Neural progenitor cell (in vitro differentiated cells): ENCODE data around the gene RIC1. TPM values are rescaled to one million over a fixed set of nuclear protein-coding genes. Genes with fewer than 3 reads are reported as not detected.

Source experiments
- DNase-seq: peaks from one replicate; pipeline ENCODE4 v3.0.0-alpha.2; 2016; ENCODE audit warnings: low spot score
- H2AFZ ChIP-seq: fragments of 200-600 bp; sonication (generic); replicated peaks from 2 replicates; pipeline ENCODE4 v1.6.1; 2016; ENCODE audit warnings: antibody characterized with exemption
- H3F3A ChIP-seq: fragments of 200-600 bp; sonication (generic); 2 replicates; pipeline ENCODE4 v1.6.1; 2016; ENCODE audit warnings: antibody characterized with exemption, low read depth
- H3K27ac ChIP-seq: fragments of 200-600 bp; sonication (generic); 2 replicates; pipeline ENCODE4 v1.5.1; 2016; ENCODE audit warnings: mild to moderate bottlenecking
- H3K27me3 ChIP-seq: fragments of 200-600 bp; sonication (generic); 2 replicates; pipeline ENCODE4 v1.6.1; 2016; ENCODE audit warnings: mild to moderate bottlenecking, moderate library complexity
- H3K36me3 ChIP-seq: fragments of 200-600 bp; sonication (generic); 2 replicates; pipeline ENCODE4 v1.5.1; 2016
- H3K4me1 ChIP-seq: fragments of 200-600 bp; sonication (generic); 2 replicates; pipeline ENCODE4 v1.6.1; 2016; ENCODE audit warnings: mixed run types
- H3K4me2 ChIP-seq: fragments of 200-600 bp; sonication (generic); 2 replicates; pipeline ENCODE4 v1.6.1; 2016
- H3K4me3 ChIP-seq: fragments of 200-600 bp; sonication (generic); 2 replicates; pipeline ENCODE4 v1.5.1; 2016
- H3K79me2 ChIP-seq: fragments of 200-600 bp; sonication (generic); 2 replicates; pipeline ENCODE4 v1.6.1; 2016; ENCODE audit warnings: low read depth
- H3K9ac ChIP-seq: fragments of 200-600 bp; sonication (generic); 2 replicates; pipeline ENCODE4 v1.6.1; 2016
- H3K9me3 ChIP-seq: fragments of 200-600 bp; sonication (generic); 2 replicates; pipeline ENCODE4 v1.5.1; 2016; ENCODE audit warnings: low read depth
- H4K20me1 ChIP-seq: fragments of 200-600 bp; sonication (generic); 2 replicates; pipeline ENCODE4 v1.6.1; 2016; ENCODE audit warnings: low read depth
- H3K27ac Mint-ChIP-seq: 3 replicates; pipeline ENCODE4 v1.8.0; 2021; ENCODE audit warnings: mixed read lengths
- H3K27me3 Mint-ChIP-seq: 2 replicates; pipeline ENCODE4 v1.8.0; 2022; ENCODE audit warnings: low read depth, mild to moderate bottlenecking, inconsistent platforms, moderate library complexity, mixed read lengths; ENCODE audit not compliant: insufficient read depth
- H3K36me3 Mint-ChIP-seq: 3 replicates; pipeline ENCODE4 v1.8.0; 2021; ENCODE audit warnings: mixed read lengths
- H3K4me1 Mint-ChIP-seq: 3 replicates; pipeline ENCODE4 v1.8.0; 2021; ENCODE audit warnings: mixed read lengths
- H3K4me3 Mint-ChIP-seq: 3 replicates; pipeline ENCODE4 v1.8.0; 2021; ENCODE audit warnings: mild to moderate bottlenecking, moderate library complexity, mixed read lengths
- H3K9me3 Mint-ChIP-seq: 3 replicates; pipeline ENCODE4 v1.8.0; 2020; ENCODE audit warnings: mixed read lengths
- CTCF ChIP-seq: fragments of 200-600 bp; sonication (generic); IDR thresholded peaks from 2 replicates; pipeline ENCODE4 v1.5.1; 2017; ENCODE audit warnings: antibody characterized with exemption, mild to moderate bottlenecking
- EZH2 ChIP-seq: fragments of 200-600 bp; sonication (generic); IDR thresholded peaks from 2 replicates; pipeline ENCODE4 v1.6.1; 2017; ENCODE audit warnings: antibody characterized with exemption, mild to moderate bottlenecking, moderate library complexity
- EZH2phosphoT487 ChIP-seq: fragments of 200-600 bp; sonication (generic); IDR thresholded peaks from 2 replicates; pipeline ENCODE4 v1.6.1; 2017; ENCODE audit warnings: antibody characterized with exemption
- total RNA-seq: library from RNA; depleted of rRNA; stranded (reverse); fragments of >200 nt; gene quantifications from 2 replicates; pipeline ENCODE4 v1.2.3, GENCODE V29; 2015; ENCODE audit warnings: low replicate concordance

The RIC1 gene
- total RNA-seq, 1 donor from 2014 or later, result 31.9 TPM

GRCh38 chr9:5735072-5735471 is 106.2 kb downstream of the RIC1 start:
- H3K4me2 ChIP-seq, result no peak overlapping the region
- Mint-ChIP-seq H3K27ac (no peak overlapping the region), H3K36me3 (peaks cover 28% of the 10 kb centered on the region), H3K4me1 (no peaks in the 10 kb centered on the region), H3K4me3 (no peak overlapping the region), H3K27me3 (no peaks in the 10 kb centered on the region), H3K9me3 (peaks cover 4% of the 10 kb centered on the region)
- H3K4me1 ChIP-seq, result no peaks in the 10 kb centered on the region
- H4K20me1 ChIP-seq, result no peaks in the 10 kb centered on the region
- no peak overlapping the region for H3K9ac ChIP-seq
- no peak for DNase-seq
- no peaks in the 10 kb centered on the region for H3K9me3 ChIP-seq
- H3K36me3 ChIP-seq, result peaks cover 4% of the 10 kb centered on the region
- no peak overlapping the region for H2AFZ ChIP-seq
- no peaks in the 10 kb centered on the region for H3K27me3 ChIP-seq
- H3K79me2 ChIP-seq, result no peaks in the 10 kb centered on the region
- no peak overlapping the region for H3K27ac ChIP-seq
- H3K4me3 ChIP-seq, result no peak overlapping the region
- no peak for TF ChIP-seq EZH2phosphoT487
- TF ChIP-seq EZH2, result no peak
- TF ChIP-seq CTCF, result no peak
- H3F3A ChIP-seq, result no peaks in the 10 kb centered on the region

GRCh38 chr9:5736563-5737346 is 107.8 kb downstream of the RIC1 start:
- Histone ChIP-seq H2AFZ (no peak overlapping the region), H3K27ac (no peak overlapping the region), H3K27me3 (no peaks in the 10 kb centered on the region), H3K9me3 (no peaks in the 10 kb centered on the region), H3F3A (no peaks in the 10 kb centered on the region), H3K9ac (no peak overlapping the region), H3K4me1 (no peaks in the 10 kb centered on the region), H4K20me1 (no peaks in the 10 kb centered on the region), H3K4me2 (no peak overlapping the region), H3K36me3 (peaks cover 4% of the 10 kb centered on the region), H3K79me2 (no peaks in the 10 kb centered on the region), H3K4me3 (no peak overlapping the region)
- H3K27ac Mint-ChIP-seq, result no peak overlapping the region
- H3K27me3 Mint-ChIP-seq, result no peaks in the 10 kb centered on the region
- H3K4me3 Mint-ChIP-seq, result no peak overlapping the region
- no peak for DNase-seq
- peaks cover 4% of the 10 kb centered on the region for H3K9me3 Mint-ChIP-seq
- TF ChIP-seq CTCF (no peak), EZH2phosphoT487 (no peak), EZH2 (no peak)
- H3K36me3 Mint-ChIP-seq, result peaks cover 36% of the 10 kb centered on the region
- peaks cover 3% of the 10 kb centered on the region for H3K4me1 Mint-ChIP-seq

- no peak overlapping the region for H3K4me2 ChIP-seq
- H3K4me3 ChIP-seq, result no peak overlapping the region
- Mint-ChIP-seq H3K27ac (no peak overlapping the region), H3K36me3 (peaks cover 34% of the 10 kb centered on the region), H3K9me3 (peaks cover 4% of the 10 kb centered on the region), H3K27me3 (no peaks in the 10 kb centered on the region), H3K4me3 (no peak overlapping the region), H3K4me1 (peaks cover 4% of the 10 kb centered on the region)
- H4K20me1 ChIP-seq, result no peaks in the 10 kb centered on the region
- no peaks in the 10 kb centered on the region for H3K9me3 ChIP-seq
- H2AFZ ChIP-seq, result no peak overlapping the region
- H3K79me2 ChIP-seq, result no peaks in the 10 kb centered on the region
- H3K4me1 ChIP-seq, result peaks cover 6% of the 10 kb centered on the region
- DNase-seq, result no peak
- H3K27me3 ChIP-seq, result no peaks in the 10 kb centered on the region
- H3K9ac ChIP-seq, result no peak overlapping the region
- H3F3A ChIP-seq, result no peaks in the 10 kb centered on the region
- H3K36me3 ChIP-seq, result peaks cover 4% of the 10 kb centered on the region
- no peak overlapping the region for H3K27ac ChIP-seq
- no peak for TF ChIP-seq EZH2phosphoT487
- no peak for TF ChIP-seq EZH2
- no peak for TF ChIP-seq CTCF
These were observed 114.2 kb downstream of the RIC1 start for GRCh38 chr9:5743109-5743508.
